Measurements from ENCODE around the gene GPC6.
"Not testable (repeated sequence)": the region's sequence is repeated elsewhere in the genome, so short reads cannot be mapped to it uniquely, and the experiment has no call there.

The GPC6 gene

DNA sequence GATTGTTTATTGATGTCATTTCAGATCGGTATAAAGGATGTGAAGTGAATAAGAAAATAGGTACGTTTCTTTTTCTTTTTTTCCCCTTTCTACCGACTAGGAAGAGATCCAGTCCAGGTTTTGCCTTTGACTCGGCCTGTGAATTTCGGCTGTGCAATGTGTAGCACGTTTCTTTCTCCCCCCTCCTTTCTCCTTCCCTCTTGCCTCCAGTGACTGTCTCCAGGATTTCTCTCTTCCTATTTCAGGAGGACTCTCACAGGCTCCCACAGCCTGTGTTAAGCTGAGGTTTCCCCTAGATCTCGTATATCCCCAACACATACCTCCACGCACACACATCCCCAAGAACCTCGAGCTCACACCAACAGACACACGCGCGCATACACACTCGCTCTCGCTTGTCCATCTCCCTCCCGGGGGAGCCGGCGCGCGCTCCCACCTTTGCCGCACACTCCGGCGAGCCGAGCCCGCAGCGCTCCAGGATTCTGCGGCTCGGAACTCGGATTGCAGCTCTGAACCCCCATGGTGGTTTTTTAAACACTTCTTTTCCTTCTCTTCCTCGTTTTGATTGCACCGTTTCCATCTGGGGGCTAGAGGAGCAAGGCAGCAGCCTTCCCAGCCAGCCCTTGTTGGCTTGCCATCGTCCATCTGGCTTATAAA lies at the start of gene GPC6:
TSS of gene GPC6 (plus strand) at position 185 of the 657 bp plus-strand sequence.
- DNase-seq, result peak; percentile 88

DNA sequence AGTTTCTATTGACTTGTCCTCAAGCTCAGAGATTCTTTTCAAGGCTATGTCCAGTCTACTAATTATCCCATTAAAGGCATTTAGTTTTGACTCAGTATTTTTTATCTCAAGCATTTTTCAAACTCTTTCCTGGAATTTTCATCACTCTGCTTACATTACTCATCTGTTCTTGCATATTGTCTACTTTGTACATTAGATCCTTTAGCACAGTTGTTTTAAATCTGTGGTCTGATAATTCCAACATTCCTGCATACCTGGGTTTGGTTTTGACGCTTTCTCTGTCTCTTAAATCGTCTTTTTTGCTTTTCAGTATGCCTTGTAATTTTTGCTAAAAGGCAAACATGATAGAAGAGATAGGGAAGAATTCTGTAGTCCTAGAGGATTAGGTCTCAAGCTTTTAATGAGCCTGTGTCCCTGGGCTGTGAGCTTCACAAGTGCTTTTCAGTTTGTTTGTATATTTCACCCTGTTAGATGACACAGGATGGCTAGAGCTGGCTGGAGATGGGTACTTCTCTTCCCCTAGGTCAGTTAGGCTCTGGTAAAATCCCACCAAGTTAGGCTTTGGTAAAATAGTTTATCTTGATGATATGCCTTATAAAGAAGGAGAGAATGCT lies 46.1 kb upstream of the GPC6 start:
- DNase-seq, result peak; percentile 1

DNA sequence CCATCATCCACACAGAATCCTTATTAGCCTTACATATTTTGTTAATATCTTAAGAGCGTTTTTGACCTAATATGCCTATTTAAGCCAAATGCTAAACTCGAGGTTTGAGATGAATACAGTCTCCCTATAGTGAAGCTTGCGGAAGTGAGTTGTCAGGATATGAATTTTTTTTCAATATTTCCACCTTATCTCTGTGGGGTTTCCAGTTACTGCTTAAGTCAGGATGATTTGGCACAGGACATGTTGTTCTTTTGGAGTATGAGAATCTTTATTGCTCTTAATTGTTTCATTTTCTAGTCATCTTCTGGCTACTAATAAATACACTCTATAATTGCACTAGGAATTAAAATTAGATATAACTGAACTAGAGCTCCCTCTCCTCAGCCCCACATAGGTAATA lies 44.2 kb upstream of the GPC6 start:
- DNase-seq, result no peak

DNA sequence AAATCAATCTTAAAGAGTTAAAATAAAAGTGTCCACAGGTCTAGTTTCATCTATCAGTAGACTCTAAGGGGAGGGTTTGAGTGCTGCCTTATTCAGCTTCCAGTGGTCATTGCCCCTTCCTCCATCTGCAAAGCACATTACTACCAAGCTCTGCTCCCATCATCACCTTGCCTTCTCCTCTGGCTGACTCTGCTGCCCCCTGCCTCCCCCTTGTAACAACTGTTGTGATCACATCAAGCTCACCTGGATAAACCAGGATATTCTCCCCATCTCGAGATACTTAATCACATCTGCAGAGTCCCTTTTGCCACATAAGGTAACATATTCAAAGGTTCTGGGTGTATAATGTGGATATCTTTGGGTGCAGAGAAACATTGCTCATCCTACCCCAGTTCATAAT lies 43.3 kb upstream of the GPC6 start:
- no peak for DNase-seq

DNA sequence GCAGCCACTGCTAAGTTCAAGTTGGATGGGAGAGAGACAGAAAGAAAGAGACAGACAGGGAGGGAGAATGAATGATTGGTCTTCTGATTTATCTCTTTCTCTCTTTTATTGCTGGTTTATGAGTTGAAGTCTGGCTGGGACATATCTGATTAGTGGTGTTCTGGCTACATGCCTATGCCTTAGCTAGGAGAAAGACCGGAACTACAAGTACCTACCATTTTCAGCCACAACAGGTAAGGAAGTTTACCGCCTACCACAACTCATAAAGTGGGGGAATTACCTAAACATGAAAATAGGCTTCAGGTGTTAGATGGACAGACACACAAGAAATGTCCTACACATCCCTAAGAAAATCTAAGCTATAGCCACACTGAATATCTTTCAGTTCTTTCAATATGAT lies 36.6 kb upstream of the GPC6 start:
- DNase-seq, result no peak

DNA sequence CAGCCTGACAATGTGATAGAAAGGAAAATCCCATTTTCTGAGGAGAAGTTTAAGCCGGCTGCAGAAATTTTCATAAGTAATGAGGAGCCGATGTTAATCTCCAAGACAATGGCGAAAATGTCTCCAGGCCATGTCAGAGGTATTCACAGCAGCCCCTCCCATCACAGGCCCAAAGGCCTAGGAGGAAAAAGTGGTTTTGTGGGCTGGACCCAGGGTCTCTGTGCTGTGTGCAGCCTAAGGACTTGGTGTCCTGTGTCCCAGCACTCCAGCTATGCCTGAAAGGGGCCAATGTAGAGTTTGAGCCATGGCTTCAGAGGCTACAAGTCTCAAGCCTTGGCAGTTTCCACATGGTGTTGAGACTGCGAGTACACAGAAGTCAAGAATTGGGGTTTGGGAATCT lies 32.9 kb upstream of the GPC6 start:
- DNase-seq, result no peak

DNA sequence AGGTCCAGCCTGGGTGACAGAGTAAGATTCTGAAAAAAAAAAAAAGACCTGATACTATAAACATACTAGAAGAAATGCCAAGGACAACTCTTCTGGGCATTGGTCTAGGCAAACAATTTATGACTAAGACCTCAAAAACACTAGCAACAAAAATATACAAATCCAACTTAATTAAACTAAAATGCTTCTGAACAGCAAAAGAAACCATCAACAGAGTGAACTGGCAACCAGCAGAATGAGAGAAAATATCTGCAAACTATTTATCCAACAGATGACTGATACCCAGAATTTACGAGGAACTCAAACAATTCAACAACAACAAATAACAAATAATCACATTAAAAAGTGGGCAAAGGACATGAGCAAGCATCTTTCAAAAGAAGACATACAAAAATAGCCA lies 26.8 kb upstream of the GPC6 start:
- DNase-seq, result no peak

DNA sequence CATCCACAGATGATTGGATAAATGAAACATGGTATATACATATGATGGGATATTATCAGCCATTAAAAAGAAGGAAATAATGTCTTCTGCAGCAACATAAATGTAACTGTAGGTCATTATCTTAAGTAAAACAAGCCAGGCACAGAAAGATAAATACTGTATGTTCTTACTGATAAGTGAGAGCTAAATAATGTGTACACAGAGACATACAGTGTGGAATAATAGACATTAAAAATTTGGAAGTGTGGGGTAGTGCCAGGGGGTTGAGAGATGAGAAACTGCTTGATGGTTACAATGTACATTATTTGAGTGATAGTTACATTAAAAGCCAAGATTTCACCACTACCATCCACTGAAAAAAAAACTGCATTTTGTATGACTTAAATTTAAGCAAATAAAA lies 26.0 kb upstream of the GPC6 start:
- no peak for DNase-seq

DNA sequence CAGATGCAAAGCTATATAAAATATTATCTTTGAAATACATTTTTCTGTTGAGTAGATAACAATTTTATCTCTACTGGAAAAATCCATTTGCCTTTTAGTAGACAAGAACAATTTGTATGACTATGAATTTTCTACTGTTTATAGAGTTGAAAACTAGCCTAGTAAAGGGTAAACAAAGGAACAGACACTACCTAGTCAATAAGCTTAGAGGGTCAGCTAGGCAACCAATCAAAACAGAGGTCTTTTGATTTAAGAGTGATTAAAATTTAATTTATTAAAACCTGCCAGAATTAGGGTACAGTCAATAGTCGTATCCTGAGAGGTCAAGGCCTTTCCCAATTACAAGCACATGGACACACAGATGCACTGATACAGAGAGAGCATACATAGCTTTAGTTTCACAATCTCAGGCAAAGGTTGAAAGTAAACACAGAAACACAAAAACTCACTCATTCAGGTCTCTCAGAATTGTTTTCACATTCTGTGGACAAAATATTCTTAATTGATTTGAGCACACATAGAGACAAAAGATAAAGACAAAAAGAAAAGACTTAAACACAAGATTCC lies 24.5 kb upstream of the GPC6 start:
- DNase-seq, result no peak

DNA sequence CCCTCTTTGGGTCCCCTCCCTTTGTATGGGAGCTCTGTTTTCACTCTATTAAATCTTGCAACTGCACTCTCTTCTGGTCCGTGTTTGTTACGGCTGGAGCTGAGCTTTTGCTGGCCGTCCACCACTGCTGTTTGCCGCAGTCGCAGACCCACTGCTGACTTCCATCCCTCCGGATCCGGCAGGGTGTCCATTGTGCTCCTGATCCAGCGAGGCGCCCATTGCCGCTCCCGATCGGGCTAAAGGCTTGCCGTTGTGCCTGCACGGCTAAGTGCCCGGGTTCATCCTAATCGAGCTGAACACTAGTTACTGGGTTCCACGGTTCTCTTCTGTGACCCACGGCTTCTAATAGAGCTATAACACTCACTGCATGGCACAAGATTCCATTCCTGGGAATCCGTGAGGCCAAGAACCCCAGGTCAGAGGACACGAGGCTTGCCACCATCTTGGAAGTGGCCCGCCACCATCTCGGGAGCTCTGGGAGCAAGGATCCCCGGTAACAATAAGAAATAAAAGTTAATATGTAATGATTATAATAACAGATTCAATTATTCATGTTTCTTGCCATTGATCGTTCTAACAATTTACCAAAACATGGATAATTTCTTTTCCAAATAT lies 19.7 kb upstream of the GPC6 start:
- not testable (repeated sequence) for DNase-seq

DNA sequence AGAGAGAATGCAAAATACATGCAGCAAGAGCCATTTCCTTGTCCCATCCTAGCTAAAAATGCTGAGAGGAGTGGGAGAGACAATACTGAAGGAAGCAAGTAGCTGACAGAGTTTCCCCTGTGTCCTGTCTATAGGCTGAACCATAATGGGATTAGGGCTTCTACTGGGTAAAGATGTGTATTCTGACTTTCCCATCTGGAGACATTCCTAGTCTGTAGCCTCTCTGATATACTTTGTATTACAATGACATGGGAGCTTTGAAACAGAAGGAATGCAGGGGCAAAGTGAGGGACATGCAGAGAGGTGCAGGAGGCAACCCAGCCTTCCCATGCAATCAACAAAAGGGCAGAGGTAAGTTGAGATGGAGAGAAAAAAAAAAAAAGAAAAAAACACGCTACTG lies 10.5 kb upstream of the GPC6 start:
- no peak for DNase-seq

DNA sequence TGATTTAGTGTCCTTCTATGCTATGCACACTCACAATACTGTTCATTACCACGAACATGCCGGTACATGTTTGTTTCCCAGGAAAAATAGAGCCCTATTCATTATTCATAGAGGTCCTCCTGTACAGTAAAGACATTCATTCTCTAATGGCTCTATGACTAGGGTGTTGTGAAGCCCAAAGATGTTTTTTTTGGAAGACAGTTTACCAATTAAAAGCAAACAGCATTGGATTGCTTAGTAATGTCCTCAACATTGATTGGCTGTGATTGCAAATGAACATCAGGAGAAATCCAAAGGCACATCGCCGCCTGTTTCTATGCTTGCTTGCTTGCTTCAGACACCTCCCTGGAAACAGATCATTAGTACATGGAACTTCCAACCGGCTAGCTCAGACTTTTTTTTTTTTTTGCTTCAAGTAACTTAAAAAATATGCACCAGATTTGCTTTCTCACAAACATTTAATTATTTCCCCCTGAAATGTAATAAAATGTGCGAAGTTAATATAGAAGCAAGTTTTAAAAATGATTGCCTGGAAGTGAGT lies 8.8 kb upstream of the GPC6 start:
- no peak for DNase-seq

DNA sequence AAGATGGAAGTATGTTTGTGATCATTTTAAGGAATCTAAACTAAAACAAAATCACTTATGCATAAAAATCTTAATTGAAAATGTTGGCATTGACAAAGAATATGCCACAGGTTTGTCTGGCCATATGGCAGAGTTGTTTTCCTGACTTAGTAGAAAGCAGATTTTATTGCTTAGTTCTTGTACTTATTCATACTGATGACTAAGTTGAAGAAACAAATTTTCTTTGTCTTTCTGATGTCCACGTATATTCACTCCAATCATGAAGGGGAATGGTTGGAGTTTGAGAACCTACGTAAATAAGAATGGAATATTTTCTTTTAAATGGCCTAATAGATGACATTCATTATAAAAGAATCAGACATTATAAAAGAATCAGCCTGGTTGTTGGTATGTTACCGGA lies 8.0 kb upstream of the GPC6 start:
- no peak for DNase-seq

DNA sequence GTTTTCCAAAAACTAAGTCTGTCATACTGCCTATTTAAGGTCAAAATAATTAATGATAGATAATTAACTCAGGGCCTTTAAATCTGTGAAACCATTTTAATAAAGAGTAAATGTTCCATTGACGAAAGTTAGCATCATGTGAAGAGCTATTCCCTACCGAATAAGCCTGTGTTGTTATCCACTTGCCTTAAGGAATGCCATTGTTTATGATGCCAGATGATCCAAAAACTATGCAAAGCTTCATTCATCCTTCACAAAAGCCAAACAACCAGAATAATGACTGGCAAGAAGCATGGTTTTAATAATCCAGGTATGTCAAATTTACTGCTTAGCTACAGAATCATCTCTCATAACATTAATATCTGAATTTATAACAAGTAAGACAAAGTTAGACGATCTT lies 6.5 kb upstream of the GPC6 start:
- DNase-seq, result no peak

DNA sequence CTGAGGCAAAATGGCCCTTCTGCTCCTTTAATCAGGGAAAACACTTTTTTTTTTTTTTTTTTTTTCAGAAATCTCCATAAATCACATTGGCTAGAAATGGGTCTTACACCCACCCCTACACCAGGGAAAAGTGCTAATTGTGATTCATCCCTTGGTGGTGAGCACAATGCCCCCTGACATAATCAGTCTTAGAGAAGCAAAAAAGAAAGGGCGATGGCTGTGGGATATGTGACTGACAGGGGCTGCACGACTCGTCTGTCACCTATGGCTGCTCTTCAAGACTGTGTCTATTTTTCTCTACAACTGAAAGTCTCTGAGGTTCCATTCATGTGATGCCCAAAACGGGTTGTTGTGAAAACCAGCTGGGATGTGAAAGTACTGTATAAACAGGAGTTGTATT lies 3.6 kb upstream of the GPC6 start:
- DNase-seq, result no peak

DNA sequence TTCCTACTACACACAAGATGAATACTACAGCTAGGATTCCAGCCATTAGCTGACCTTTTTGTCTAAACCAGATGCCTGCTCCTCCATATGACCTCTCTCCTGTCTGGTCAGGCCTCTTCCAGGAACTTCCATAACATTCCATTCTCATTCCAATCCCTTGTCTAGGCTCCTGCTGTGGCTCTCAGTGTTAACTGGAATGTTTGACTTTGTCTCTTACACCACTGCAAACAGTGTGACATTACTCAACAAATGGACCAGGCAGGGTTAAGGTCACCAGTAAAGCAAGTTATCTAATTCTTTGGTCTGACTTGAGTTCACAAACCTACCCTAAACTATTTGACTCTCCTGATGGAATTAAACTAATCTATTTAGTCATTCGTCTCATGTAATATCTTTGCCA lies 2.1 kb upstream of the GPC6 start:
- DNase-seq, result peak; percentile 71

DNA sequence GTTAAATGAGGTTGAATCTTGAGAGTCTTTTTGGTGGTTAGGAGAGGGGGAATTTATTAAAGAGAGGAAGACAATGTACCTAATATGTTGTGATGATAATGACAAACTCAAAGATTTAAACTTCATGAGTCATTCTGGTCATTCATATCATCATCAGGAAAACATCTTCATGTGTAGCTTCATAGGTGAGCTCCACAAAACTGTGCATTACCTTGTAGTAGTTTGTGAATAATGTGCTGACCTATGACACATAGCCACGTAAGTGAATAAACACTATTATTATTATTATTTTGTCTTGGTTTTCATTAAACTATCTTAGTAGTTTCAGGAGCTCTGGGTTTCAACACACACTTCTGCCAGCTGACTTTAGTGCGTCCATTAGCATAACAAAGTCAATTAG lies 997 bp upstream of the GPC6 start:
- DNase-seq, result no peak

DNA sequence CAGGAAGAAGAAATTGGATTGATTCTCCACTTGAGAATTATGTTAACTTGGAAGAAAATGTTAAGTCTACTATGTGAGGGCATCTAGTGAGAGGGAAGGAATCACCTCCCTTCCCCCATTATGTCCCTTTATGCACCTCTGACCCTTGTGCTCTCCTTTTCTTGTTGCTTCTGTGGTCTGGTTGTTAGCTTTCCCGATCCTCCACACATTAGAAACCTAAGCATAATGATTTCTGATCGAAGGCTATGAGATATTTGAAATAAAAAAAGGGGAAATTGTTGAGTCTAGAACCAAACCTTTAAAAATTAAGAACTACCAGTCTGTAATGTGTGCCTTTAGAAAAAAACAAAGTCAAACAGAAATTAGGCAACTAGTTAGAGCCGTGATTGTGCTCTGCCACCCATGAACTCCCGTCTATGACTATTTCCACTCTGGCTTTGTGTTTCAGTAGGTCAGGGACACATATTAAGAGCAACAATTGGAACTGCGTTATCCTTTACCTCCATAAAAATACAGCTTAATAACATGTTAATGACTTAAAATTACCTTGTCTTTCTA lies 463 bp upstream of the GPC6 start:
- DNase-seq, result no peak

DNA sequence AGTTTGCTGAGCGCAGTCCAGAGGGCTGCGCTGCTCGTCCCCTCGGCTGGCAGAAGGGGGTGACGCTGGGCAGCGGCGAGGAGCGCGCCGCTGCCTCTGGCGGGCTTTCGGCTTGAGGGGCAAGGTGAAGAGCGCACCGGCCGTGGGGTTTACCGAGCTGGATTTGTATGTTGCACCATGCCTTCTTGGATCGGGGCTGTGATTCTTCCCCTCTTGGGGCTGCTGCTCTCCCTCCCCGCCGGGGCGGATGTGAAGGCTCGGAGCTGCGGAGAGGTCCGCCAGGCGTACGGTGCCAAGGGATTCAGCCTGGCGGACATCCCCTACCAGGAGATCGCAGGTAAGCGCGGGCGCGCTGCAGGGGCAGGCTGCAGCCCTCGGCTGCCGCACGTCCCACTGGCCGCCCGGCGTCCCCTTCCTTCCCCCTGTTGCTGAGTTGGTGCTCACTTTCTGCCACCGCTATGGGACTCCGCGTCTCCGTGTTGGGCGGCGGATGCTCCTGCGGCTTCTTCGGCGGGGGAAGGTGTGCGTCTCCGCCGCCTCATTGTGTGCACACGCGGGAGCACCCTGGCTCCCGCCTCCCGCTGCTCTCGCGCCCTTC lies 772 bp downstream of the GPC6 start:
- DNase-seq, result peak; percentile 65

DNA sequence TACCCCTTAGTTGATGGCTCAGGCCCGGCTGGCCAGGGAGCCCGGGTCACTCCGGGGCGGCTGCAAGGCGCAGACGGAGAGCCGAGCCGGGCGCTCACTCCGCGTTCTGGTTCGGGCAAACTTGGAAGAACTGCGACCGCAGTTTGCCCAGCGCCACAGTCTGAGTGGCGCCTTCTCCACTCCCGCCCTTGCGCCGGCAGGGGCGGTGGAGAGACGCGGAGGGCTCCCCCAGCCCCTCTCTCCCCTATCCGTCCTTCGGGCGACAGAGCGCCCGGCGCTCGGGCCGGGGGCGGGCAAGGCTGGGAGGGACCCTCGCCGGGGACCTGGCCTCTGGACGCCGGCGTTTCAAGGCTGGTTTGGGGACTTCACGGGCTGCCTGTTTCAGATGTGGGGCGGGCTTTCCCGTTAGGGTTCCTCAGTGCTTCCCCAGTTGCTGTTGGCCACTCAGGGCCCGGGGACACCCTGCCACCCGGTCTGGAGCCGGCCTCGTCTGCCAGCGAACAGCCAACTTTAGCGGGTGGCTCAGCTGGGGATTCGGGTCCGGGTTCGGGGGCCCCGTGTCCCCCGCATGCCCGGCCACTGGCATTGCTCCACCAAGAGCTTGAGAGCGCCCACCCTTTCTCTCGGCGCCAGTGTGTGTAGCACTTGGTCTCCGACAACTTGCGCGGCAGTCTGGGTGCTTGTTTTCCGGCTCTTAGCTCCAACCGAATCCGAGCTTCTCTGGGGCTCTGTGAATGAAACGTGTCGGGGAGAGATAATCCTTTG lies 1.5 kb downstream of the GPC6 start:
- peak; percentile 88 for DNase-seq

DNA sequence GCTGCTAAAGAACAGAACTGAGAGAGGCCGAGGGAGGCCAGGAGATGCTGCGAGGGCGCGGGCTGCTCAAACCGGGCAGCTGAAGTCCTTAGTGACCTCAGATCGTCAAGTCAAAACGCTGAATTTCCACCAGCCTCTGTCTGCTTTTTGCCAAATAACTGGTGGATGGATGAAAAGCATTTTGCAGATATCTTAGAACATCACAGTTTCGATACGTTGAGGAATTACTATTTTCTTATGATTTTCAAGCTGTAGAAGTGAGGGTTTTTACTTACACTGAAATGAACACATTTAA lies 2.0 kb downstream of the GPC6 start:
- DNase-seq, result no peak

DNA sequence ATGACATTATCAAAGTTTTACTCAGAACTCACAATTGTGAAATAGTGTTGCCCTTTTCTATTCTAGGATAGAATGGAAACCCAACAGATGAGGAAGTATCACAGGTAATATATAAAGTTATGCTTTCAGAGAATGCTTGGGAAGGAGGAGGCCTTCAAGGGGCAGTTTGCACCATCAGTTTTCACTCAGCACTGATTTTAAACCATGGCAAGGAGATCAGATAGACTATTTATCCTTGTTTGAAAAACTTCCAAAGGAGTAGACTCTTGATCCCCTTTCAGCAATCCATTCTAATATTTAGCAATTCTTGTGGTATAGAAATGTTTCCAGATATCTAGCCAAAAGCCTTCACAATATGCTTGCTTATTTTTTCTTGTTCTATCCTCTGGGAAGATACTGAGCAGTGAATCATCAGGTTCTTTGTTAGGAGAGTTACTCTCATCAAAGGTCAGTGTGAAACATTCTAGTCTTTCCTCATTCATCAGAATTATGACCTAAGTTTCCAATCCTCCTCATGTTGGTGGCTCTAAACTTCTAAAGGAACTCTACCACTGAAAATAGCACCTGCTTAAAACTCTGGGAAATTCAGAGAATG lies 3.8 kb downstream of the GPC6 start:
- DNase-seq, result peak; percentile 57
